Mesenchymal stem cell (in vitro differentiated cells and primary cell): ENCODE data around the gene XPR1.

ENCODE experiments used
- DNase-seq: peaks from one replicate; pipeline ENCODE4 v3.0.0-alpha.2; 2013
- H2AFZ ChIP-seq: one replicate; pipeline ENCODE4 v1.6.1; 2013; ENCODE audit warnings: low read depth, mild to moderate bottlenecking, control low read depth, inconsistent platforms, low read length, moderate library complexity
- H2AK5ac ChIP-seq: 2 replicates; pipeline ENCODE4 v1.6.1; 2013; ENCODE audit warnings: low read length, moderate library complexity, mild to moderate bottlenecking, inconsistent platforms; ENCODE audit not compliant: severe bottlenecking
- H2BK120ac ChIP-seq: one replicate; pipeline ENCODE4 v1.6.1; 2013; ENCODE audit warnings: low read depth, mild to moderate bottlenecking, inconsistent platforms, low read length, moderate library complexity
- H2BK12ac ChIP-seq, 2 experiments: one replicate each; pipeline ENCODE4 v1.6.1; 2013; ENCODE audit warnings: inconsistent platforms in 2 of 2, low read length in 2 of 2, mild to moderate bottlenecking in 2 of 2, moderate library complexity in 2 of 2, control low read depth in 1 of 2
- H2BK15ac ChIP-seq: one replicate; pipeline ENCODE4 v1.6.1; 2013; ENCODE audit warnings: mild to moderate bottlenecking, low read depth, inconsistent platforms; ENCODE audit not compliant: poor library complexity, severe bottlenecking
- H2BK5ac ChIP-seq: 2 replicates; pipeline ENCODE4 v1.6.1; 2013; ENCODE audit warnings: low read depth, mild to moderate bottlenecking, low read length, control low read depth, inconsistent platforms; ENCODE audit not compliant: poor library complexity, severe bottlenecking
- H3K14ac ChIP-seq, 2 experiments: one replicate each; pipeline ENCODE4 v1.6.1; 2013; ENCODE audit warnings: inconsistent platforms in 2 of 2, low read length in 2 of 2, control low read depth in 1 of 2, mild to moderate bottlenecking in 1 of 2, moderate library complexity in 1 of 2
- H3K18ac ChIP-seq, 2 experiments: one replicate each; pipeline ENCODE4 v1.6.1; 2013; ENCODE audit warnings: inconsistent platforms in 2 of 2, low read length in 2 of 2, control low read depth in 1 of 2, low read depth in 1 of 2, mild to moderate bottlenecking in 1 of 2
- H3K23ac ChIP-seq, 2 experiments: one replicate each; pipeline ENCODE4 v1.6.1; 2013; ENCODE audit warnings: inconsistent platforms in 2 of 2, low read length in 2 of 2, mild to moderate bottlenecking in 2 of 2, moderate library complexity in 2 of 2, control low read depth in 1 of 2
- H3K27ac ChIP-seq: 2 replicates; pipeline ENCODE4 v1.5.1; 2013; ENCODE audit warnings: mild to moderate bottlenecking, moderate library complexity, low read length, control low read depth, inconsistent platforms; ENCODE audit not compliant: poor library complexity, severe bottlenecking
- H3K27me3 ChIP-seq, 2 experiments: 2 replicates each; pipeline versions ENCODE4 v1.6.1 to v1.7.0; 2013; ENCODE audit warnings: low read length in 2 of 2, mild to moderate bottlenecking in 2 of 2, moderate library complexity in 2 of 2, control low read depth in 1 of 2, inconsistent platforms in 1 of 2; ENCODE audit not compliant: control insufficient read depth in 1 of 2, insufficient read depth in 1 of 2
- H3K36me3 ChIP-seq, 2 experiments: 2 replicates each; pipeline versions ENCODE4 v1.6.1 to v1.7.0; 2013; ENCODE audit warnings: low read length in 2 of 2, control low read depth in 1 of 2, inconsistent platforms in 1 of 2, low read depth in 1 of 2, mild to moderate bottlenecking in 1 of 2; ENCODE audit not compliant: insufficient read depth in 2 of 2, control insufficient read depth in 1 of 2
- H3K4ac ChIP-seq, 2 experiments: one replicate each; pipeline ENCODE4 v1.6.1; 2013; ENCODE audit warnings: inconsistent platforms in 2 of 2, low read length in 2 of 2, mild to moderate bottlenecking in 2 of 2, moderate library complexity in 2 of 2, control low read depth in 1 of 2, low read depth in 1 of 2
- H3K4me1 ChIP-seq: 2 replicates; pipeline ENCODE4 v1.6.1; 2013; ENCODE audit warnings: low read depth, low read length, control low read depth; ENCODE audit not compliant: control insufficient read depth, insufficient read depth
- H3K4me2 ChIP-seq: 2 replicates; pipeline ENCODE4 v1.6.1; 2013; ENCODE audit warnings: low read length, mild to moderate bottlenecking, inconsistent platforms; ENCODE audit not compliant: poor library complexity, severe bottlenecking
- H3K4me3 ChIP-seq, 2 experiments: 2 replicates each; pipeline versions ENCODE4 v1.5.1 to v1.7.0; 2013; ENCODE audit warnings: low read length in 2 of 2, mild to moderate bottlenecking in 2 of 2, control low read depth in 1 of 2, low read depth in 1 of 2; ENCODE audit not compliant: insufficient read depth in 1 of 2
- H3K79me1 ChIP-seq: replicated peaks from 2 replicates; pipeline ENCODE4 v1.6.1; 2013; ENCODE audit warnings: mild to moderate bottlenecking, control low read depth, low read length, inconsistent platforms; ENCODE audit not compliant: poor library complexity, severe bottlenecking
- H3K9ac ChIP-seq: 2 replicates; pipeline ENCODE4 v1.7.0; 2013; ENCODE audit warnings: mild to moderate bottlenecking, low read length, moderate library complexity
- H3K9me3 ChIP-seq: 2 replicates; pipeline ENCODE4 v1.7.0; 2013; ENCODE audit warnings: mild to moderate bottlenecking, low read length; ENCODE audit not compliant: control insufficient read depth
- H4K8ac ChIP-seq: one replicate; pipeline ENCODE4 v1.6.1; 2013; ENCODE audit warnings: inconsistent platforms, mild to moderate bottlenecking, low read length, moderate library complexity
- H4K91ac ChIP-seq: one replicate; pipeline ENCODE4 v1.6.1; 2013; ENCODE audit warnings: mild to moderate bottlenecking, low read length, inconsistent platforms
- WGBS: methylation state at CpG from one replicate; pipeline ENCODE4 v1.1.7; 2013; ENCODE audit warnings: mixed read lengths; 5-methylcytosine and 5-hydroxymethylcytosine counted together

XPR1 gene

DNA sequence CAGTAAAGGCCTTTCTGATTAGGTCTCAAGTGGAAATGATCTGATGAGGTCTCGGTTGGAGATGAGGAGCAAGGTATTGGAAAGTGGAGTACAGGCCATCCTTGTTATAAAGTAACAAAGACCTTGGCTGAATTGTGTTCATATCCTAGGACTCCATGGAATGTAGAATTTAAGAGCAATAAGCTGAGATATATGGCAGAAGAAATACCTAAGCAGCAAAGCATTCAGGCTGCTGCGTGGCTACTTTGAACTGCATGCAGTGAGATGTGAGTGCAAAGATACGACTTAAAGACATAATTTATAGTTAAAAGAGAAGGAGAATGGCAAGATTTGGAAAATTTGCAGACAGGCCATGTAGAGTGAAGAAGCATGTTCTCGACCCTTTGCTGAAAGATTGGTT is 11.2 kb upstream of the XPR1 start:
- Histone ChIP-seq H2AFZ (no peak overlapping the region), H3K27ac (no peak overlapping the region), H3K27me3 (no peaks in the 10 kb centered on the region), H3K4ac (no peak overlapping the region), H3K23ac (no peak overlapping the region), H3K4me1 (peaks cover 2% of the 10 kb centered on the region), H2BK120ac (no peak overlapping the region), H3K9ac (peak overlapping the region; percentile 60), H3K36me3 (no peaks in the 10 kb centered on the region), H2BK12ac (no peak overlapping the region), H2BK15ac (no peak overlapping the region), H4K8ac (no peak overlapping the region), H4K91ac (no peak overlapping the region), H2AK5ac (no peak overlapping the region), H3K9me3 (no peaks in the 10 kb centered on the region), H3K14ac (no peak overlapping the region), H3K4me3 (no peak overlapping the region), H3K79me1 (no peaks in the 10 kb centered on the region), H2BK5ac (no peak overlapping the region), H3K18ac (no peak overlapping the region), H3K4me2 (no peak overlapping the region)
- 65% methylated on average over 4 of the region's 4 CpGs for WGBS
- DNase-seq: no peak

GRCh38 chr1:180622658-180623508 is 8.9 kb upstream of the XPR1 start:
- Histone ChIP-seq H3K23ac (no peak overlapping the region), H2BK15ac (no peak overlapping the region), H3K27ac (no peak overlapping the region), H3K14ac (no peak overlapping the region), H2BK120ac (no peak overlapping the region), H3K4me2 (no peak overlapping the region), H2BK12ac (no peak overlapping the region), H2AK5ac (no peak overlapping the region), H4K8ac (no peak overlapping the region), H3K36me3 (no peaks in the 10 kb centered on the region), H3K18ac (no peak overlapping the region), H3K27me3 (no peaks in the 10 kb centered on the region), H3K4ac (no peak overlapping the region), H3K4me3 (no peak overlapping the region), H3K79me1 (no peaks in the 10 kb centered on the region), H4K91ac (no peak overlapping the region), H2BK5ac (no peak overlapping the region), H3K9me3 (no peaks in the 10 kb centered on the region), H3K4me1 (no peaks in the 10 kb centered on the region), H3K9ac (no peak overlapping the region), H2AFZ (no peak overlapping the region)
- 91% methylated on average over 10 of the region's 10 CpGs for WGBS
- DNase-seq: no peak

DNA sequence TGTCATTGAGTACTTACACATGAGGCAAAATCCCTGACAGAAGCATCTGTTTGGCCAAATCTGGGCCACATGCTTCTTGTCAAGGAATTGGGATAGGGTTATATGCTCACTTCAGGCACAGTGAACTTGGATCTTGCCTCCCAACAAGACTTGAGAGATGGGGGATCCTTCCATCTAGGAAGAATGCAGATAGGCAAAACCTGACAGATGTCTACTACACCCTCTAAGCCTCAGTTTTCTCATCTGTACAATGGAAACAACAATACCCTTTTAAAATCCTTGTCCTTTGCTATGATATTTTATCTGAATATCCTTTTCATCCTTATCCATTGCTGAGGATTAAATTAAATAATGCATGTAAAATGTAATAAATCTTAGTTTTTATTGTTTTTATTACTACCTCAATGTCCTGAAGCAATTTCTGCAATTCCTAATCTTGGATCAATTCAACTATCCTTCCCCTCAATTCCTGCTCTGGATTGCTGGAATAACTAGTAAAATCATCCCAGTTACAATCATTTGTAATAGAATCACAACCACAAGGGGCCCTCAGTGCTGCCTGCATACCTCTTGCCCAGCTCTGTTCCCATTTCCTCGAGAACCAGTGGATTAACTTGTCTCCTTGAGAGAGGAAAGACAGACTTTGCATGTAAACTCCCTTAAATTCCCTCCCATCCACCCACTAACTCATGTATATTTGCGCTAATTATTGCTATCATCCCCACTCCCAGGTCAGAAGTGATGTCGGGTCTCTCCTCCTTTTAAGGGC is 8.1 kb upstream of the XPR1 start:
- H4K8ac ChIP-seq: no peak overlapping the region
- H3K9ac ChIP-seq: no peak overlapping the region
- H3K4me1 ChIP-seq: no peaks in the 10 kb centered on the region
- H3K4me3 ChIP-seq: no peak overlapping the region
- no peak overlapping the region for H2BK12ac ChIP-seq
- H2BK5ac ChIP-seq: no peak overlapping the region
- no peak overlapping the region for H2AK5ac ChIP-seq
- no peak overlapping the region for H2BK15ac ChIP-seq
- H2AFZ ChIP-seq: no peak overlapping the region
- no peak overlapping the region for H3K23ac ChIP-seq
- H3K4me2 ChIP-seq: no peak overlapping the region
- H4K91ac ChIP-seq: no peak overlapping the region
- H3K18ac ChIP-seq: no peak overlapping the region
- no peaks in the 10 kb centered on the region for H3K79me1 ChIP-seq
- 66% methylated on average over 3 of the region's 3 CpGs for WGBS
- H3K9me3 ChIP-seq: no peaks in the 10 kb centered on the region
- no peak overlapping the region for H2BK120ac ChIP-seq
- no peak overlapping the region for H3K27ac ChIP-seq
- no peak overlapping the region for H3K4ac ChIP-seq
- peak; percentile 61 for DNase-seq
- H3K36me3 ChIP-seq: no peaks in the 10 kb centered on the region
- H3K14ac ChIP-seq: no peak overlapping the region
- no peaks in the 10 kb centered on the region for H3K27me3 ChIP-seq

DNA sequence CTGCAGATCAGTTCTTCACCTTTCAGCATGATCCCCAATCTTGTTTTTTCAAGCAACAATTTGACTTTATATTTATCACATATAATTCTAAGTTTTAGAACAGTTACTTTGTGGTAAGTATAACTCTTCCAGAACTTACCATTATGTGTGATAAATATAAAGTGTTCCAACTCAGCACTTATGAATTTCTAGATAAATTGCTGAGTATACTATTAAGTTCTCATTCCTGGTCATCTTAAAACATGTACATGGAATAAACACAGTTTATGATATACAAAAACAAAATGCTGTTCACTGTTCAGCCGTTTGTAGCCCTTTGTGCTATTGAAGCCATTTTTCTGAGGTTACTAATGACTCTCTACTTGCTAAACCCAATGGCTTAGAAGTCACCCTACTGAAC is 5.1 kb upstream of the XPR1 start:
- H3K14ac ChIP-seq: no peak overlapping the region
- no peak overlapping the region for H2BK120ac ChIP-seq
- no peak for DNase-seq
- no peak overlapping the region for H3K9ac ChIP-seq
- H3K4me2 ChIP-seq: no peak overlapping the region
- H2AK5ac ChIP-seq: no peak overlapping the region
- no peak overlapping the region for H2BK15ac ChIP-seq
- H3K36me3 ChIP-seq: no peaks in the 10 kb centered on the region
- no peak overlapping the region for H3K4ac ChIP-seq
- H3K79me1 ChIP-seq: no peaks in the 10 kb centered on the region
- no peak overlapping the region for H3K4me3 ChIP-seq
- H4K91ac ChIP-seq: no peak overlapping the region
- H3K23ac ChIP-seq: no peak overlapping the region
- no peak overlapping the region for H3K18ac ChIP-seq
- H3K4me1 ChIP-seq: peaks cover 2% of the 10 kb centered on the region
- H2BK12ac ChIP-seq: no peak overlapping the region
- H4K8ac ChIP-seq: no peak overlapping the region
- 60% methylated on average over 1 of the region's 1 CpG for WGBS
- H3K9me3 ChIP-seq: no peaks in the 10 kb centered on the region
- no peak overlapping the region for H3K27ac ChIP-seq
- no peak overlapping the region for H2BK5ac ChIP-seq
- H3K27me3 ChIP-seq: no peaks in the 10 kb centered on the region
- no peak overlapping the region for H2AFZ ChIP-seq
